NCI-H2196 treated with DMSO at 0.1 percent for 48 hours (cell line): ENCODE results near the gene SLC10A7.
"Not testable (repeated sequence)": the region's sequence is repeated elsewhere in the genome, so short reads cannot be mapped to it uniquely, and the experiment has no call there.

ENCODE experiments used
- DNase-seq: peaks from one replicate; lab custom pipeline; 2025; ENCODE audit not compliant: unreplicated experiment; lab: John Stamatoyannopoulos, UW

Gene SLC10A7

DNA sequence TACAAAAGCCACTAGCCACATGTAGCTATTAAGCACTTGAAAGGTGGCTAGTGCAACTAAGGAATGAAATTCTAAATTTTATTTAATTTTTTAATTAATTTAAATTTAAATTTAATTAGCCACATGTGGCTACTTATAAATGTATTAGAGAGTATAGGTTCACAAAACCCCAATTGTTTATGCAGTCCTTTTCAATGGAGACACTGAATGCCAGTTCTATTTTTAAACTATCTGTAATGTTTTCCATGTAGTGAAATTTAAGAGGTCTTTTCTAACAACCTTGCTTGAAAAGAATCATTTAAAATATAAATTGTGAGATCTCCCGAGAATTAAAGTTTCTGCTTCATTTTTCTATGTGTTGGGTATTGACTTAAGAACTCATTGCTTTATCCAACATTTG lies 154.4 kb downstream of the SLC10A7 start:
- no peak for DNase-seq

DNA sequence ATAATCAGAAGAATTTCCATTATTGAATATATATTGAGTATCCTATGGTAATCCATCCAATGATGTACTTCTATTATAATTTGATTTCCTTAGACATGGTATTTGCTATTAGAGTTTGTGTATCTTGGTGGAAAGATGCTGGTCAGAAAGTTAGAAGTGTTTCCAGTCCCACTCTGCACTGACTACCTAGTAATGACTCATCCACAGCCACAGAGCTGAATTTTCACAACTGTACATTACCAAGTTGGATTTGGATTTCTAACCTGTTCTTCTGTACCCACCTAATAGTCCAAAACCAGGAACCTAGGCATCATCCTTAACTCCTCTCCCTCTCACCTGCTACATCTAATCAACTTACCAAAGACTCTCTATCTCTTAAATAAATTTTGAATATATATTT lies 162.0 kb downstream of the SLC10A7 start:
- DNase-seq: no peak

DNA sequence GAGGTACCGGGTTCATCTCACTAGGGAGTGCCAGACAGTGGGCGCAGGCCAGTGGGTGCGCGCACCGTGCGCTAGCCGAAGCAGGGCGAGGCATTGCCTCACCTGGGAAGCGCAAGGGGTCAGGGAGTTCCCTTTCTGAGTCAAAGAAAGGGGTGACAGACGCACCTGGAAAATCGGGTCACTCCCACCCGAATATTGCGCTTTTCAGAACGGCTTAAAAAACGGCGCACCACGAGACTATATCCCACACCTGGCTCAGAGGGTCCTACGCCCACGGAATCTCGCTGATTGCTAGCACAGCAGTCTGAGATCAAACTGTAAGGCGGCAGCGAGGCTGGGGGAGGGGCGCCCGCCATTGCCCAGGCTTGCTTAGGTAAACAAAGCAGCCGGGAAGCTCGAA lies 171.6 kb downstream of the SLC10A7 start:
- DNase-seq: not testable (repeated sequence)

DNA sequence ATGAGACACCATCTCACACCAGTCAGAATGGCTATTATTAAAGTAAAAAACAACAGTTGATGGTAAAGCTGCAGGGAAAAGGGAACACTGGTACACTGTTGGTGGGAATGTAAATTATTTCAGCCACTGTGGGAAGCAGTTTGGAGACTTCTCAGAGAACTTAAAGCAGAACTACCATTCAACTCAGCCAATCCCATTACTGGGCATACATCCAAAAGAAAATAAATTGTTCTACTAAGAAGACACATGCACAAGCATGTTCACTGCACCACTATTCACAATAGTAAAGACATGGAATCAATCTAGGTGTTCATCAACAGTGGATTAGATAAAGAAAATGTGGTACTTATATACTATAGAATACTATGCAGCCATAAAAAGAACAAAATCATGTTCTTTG lies 172.4 kb downstream of the SLC10A7 start:
- DNase-seq: no peak

DNA sequence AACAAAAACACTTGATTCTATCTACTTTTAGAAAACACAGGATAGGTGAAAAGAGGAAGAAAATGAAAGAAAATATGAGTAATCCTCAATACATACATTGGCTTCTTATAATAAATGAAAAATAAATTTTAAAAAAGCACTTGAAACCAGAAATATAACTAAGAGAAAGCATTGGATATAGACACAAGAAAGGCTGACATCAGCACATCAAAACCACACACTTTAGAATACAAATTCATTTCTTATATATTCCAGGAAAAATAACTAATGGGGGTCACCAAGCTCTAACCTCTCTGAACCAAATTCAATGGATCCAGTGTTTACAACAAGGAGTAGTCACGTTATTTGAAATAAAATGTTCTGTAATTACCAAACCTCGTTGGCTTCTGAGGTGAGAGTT lies 173.9 kb downstream of the SLC10A7 start:
- DNase-seq: no peak

DNA sequence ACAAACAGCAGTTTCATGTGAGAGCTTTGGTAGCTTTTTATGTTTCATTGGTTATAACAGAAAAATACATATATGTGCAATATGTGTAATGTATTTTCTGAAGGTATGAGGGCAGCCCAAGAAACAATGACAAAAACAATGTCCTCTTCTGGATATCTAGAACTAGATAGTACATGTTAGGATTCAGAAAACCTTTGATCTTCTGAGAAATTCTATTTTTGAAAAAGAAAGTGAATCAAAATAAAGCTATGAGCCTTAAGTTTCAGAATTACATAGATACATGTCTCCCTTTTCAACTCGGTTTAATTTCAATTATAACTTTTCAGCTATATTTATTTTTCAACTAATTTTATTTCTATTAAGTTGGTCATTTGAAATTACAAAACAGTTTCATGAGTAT lies 175.5 kb downstream of the SLC10A7 start:
- no peak for DNase-seq

DNA sequence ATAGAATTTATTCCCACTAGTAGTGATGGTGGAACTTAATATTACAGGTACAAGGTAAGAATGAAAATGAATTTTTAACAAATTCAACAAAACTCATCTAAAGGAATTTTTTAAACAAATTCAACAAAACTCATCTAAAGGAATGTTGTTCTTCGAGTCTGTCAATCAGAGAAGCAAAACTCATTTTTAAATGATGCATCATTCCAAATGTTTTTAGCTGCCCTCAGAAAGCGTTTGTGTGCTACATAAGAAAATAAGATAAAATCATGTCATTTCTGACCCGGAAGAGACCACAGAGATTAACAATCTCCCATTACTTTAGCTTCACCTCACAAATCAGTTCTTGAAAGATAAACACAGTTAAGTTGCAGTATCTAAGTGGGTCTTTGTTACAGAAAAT lies 178.0 kb downstream of the SLC10A7 start:
- no peak for DNase-seq

DNA sequence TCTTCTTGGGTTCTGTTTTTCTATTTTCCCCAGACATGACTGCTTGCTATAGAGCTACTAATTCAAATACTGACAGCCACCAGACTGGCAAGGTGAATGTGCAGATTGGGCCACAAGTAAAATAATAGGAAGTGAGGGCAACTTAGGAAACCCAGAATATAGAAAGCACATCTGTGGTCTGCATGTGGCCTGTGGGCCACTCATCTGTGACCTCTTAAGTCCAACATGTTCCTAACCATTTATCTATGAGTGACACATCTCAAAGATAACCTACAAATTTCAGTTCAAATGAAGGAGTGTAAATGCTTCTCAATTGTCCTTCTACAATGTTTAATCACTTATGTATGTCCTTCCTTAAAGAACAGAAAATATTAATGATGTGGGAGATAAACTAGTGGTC lies 178.5 kb downstream of the SLC10A7 start:
- no peak for DNase-seq

DNA sequence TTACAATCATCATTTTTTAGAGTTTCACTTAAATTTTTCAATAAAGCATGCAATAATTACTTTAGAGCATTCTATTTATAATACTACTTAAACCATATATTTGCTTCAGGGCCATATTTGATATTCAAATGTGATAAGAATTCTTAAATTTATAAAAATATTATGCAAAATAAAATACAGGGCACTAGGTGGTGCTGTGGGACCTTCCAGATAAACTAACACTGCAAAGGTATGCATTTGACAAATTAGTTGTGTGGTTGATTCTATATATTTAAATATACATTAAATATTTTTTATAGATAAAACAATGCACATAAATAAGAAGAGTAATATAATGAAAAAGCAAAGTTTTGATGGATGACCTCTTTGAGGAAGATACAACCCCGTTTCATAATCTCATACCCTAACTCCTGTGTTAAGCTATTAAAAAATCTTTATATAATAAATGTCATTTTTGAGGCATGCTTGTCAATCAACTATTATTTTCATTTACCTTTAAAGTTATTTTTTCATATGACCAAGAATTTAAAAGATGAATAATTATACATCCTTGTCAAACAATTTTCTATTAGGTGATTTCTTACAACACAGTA lies 179.0 kb downstream of the SLC10A7 start:
- DNase-seq: no peak

DNA sequence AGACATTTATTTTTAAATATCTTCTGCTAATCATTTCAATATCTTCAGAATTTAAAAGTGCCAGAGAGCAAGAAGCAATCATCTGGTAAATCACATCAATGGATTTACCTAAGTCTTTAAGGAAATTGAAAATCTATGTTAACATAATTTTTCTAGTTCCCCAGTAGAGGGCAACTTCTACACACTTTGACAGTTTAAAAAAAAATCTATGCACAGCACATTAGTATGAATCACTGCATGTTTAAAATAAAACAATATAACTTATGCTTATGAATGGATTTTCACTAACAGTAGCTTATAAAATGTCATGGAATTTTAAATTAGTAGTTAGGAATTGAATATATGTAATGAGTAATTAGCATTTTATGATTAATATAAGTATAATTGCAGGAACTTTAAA lies 180.9 kb downstream of the SLC10A7 start:
- no peak for DNase-seq

DNA sequence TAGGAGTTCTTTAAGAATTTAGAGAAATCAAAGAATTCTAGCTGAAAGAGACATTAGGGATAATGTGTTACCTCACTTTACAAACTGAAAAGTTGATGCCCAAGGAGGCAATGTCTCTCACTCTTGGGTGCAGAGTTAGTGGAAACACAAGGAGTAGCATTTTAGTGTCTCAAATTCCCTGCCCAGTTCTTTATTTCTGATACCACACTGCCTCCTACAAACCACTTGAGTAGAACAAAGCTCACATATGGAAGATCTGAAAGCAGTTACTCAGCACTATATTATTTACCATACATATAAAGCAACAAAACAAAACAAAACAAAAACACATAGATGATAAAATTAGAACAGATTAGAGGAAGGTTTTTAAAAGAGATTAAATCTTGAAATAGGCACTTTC lies 183.2 kb downstream of the SLC10A7 start:
- no peak for DNase-seq

DNA sequence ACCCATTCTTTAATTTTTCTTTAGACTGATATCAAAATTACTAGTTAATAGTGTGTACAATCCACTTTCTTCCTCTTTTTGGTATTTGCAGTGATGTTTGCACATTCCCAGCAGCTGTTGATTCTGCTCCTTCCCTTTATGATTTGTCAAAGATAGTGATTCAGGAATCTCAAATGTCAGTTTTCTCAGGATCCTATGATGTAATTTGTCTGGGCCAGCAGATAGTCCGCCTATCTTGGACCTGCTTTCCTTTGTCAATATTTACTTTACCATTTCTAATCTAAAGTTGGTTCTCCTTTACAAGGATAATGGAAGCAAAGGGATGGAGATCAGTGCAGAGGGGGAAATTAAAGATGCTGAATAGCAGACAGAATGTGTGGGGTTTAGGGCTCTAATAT lies 185.3 kb downstream of the SLC10A7 start:
- no peak for DNase-seq

DNA sequence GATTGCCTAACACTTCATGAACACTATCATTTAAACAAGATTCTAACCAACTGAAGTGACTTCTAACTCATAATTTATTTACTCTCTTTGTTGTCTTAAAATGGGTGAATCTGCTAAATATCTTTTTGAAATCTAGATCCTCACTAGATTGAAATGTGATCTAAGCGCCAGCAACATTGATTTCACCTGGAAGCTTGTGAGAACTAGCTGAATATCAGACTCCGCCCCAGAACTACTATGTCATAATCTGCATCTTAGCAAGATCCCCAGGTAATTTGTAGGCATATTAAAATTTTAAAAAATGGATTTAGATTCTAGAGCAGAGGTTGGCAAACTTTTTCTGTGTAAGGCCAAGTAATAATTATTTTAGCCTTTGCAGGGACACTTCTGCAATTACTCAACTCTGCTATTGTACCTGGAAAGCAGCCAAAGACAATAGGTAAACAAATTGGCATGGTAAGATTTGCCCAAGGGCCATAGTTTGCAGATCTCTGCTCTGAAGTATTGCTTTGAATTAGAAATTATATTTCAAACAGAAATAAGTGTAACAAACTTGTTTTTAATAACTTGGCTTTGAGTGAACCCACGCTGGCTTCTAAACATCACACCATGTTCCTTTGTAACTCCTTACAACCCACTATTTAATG lies 185.9 kb downstream of the SLC10A7 start:
- DNase-seq: no peak

DNA sequence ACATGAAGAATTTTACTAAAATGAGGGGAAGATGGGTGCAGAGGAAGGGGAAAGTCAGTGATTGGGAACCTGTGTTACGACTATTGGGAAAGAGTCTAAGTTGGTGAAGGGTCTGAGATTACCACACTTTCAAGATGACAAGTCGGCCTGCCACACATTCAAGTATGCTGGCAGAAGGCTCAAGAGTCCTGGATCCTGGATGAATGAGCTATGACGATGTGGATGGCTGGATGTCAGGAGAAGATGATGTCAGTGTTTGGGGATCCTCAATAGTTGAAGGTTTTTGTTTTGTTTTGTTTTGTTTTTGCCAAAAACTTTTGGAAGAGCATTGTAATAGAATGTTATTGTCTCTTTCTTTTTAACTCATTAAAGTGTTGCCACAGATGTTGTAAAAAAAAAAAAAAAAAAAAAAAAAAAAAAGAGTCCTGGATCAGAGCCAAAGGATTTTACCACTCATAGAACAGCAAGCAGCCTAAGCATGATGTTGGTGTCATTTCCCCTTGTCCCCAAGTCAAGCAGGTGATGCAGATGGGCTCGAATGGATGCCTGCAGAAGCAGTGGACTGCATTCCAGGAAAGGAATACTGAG lies 186.8 kb downstream of the SLC10A7 start:
- DNase-seq: no peak

DNA sequence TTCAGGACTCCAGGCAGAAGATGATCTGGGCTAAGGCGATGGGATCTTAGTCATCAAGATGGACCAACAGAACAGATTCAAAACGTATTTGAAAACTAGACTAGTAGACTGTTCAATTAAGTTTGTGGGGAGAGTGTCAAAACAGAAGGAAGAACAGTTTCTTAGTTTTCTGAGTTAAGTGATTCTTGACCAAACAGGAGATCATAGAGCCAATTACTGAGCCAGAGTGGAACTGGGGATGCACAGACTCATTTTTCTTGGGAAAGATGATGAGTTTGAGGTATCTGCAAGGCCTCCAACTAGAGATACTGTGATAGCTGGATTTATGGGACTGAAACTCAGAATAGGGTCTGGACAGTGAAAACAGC lies 187.9 kb downstream of the SLC10A7 start:
- DNase-seq: no peak

DNA sequence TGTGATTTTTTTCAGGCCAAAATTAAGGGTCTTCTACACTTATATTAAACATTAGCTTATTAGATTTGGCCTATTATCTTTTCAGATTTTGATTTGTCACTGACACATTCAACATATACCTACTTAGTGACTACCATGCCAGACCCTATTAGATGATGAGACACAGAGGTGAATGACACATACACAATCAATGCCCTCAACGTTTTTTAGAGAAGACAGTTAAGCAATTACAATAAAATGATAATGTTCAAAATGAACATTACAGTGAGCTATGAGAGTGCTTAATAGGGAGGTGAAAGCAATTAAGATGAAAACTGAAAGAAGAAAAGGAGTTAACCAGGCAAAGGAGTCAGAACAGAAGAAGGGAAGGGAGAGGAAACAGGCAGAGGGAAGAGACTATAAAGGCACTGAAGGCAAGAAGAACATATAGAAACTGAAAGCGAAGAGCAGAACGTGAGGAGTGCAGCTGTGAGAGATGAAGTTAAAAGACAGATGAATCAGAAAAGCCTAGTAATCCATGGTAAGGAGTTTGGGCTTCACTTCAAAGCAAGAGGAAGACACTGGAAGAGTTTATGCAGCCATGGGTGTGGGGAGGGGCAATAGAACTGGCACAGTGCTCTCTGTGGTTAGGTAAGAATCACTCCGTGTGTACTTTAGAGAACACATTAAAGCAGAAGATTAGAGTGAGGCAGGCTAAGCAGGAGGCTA lies 188.4 kb downstream of the SLC10A7 start:
- DNase-seq: no peak

DNA sequence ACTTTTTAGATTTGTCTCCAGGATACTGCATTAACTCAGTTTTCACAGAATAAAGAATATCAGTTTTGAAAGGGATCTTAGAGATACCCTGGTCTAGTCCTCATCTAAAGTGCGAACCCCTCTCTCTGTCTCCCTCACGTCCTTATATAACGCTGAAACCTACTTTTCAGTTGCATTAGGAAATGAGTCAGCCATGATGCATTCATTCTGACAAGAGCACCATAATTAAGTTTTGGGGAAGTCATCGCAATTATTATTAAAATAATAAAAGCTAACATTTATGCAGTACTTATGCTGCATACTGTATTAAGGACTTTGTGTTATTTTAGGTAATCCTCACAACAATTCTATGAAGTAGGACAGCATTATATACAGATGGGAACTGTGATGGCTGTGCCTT lies 191.3 kb downstream of the SLC10A7 start:
- no peak for DNase-seq

DNA sequence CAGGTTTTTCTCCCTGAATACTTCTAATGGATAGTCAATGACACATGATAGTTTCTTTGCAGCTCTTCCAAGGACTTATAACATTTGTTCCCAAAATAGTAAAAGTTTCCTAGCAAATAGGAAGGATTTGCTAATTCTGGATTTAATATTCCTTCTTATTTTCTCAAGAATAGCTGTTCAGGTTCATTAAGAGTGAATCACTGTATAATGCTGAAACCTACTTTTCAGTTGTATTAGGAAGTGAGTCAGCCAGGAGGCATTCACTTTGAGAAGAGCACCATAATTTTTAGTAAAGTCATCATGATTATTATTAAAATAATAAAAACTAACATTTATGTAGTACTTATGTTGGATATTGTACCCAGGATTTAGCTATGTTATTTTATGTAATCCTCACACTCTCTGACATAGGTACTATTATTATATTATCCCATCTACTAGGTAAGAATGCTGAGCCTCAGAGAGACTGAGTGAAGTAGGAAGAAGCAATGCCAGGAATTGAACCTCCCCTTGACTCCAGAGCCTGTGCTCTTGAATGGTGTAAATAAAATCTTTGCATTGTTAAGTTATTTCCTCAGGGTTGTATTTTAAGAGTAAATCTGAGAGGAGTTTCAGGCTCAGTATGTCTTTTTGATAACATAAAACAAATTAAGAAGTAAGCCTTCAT lies 192.6 kb downstream of the SLC10A7 start:
- no peak for DNase-seq

DNA sequence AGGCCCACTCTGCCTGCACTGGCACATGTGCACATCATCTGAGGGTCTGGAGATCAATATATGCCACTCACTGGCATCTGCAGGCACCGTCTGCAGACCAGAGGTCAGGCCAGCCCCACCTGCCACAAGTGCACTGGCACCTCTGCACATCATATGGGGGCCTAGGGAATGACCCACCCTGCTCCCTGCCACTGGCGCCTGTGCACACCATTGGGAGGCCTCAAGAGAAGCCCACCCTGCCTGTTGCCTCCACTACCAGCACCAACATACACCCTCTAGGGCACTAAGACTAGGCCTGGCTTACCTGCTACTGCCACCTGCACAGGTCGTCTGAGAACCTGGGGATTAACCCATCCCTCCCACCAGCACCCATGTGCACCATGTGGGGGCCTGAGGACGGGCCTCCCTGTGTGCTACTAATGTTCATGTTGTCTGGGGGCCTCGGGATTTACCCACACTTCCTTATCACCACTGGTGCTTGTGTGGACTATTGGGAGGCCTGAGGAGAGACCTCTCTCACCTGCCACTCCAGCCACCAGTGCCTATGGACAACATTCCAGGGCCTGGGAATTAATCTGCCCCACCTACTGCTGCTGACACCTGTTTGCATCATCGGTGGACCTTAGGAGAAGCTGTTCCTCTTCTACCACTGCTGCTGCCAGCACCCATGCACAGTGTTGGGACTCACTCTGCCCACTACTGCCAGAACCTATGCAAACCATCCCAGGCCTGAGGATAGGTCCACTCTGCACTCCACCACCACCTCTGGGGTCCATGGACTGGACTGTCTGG lies 193.7 kb downstream of the SLC10A7 start:
- no peak for DNase-seq

DNA sequence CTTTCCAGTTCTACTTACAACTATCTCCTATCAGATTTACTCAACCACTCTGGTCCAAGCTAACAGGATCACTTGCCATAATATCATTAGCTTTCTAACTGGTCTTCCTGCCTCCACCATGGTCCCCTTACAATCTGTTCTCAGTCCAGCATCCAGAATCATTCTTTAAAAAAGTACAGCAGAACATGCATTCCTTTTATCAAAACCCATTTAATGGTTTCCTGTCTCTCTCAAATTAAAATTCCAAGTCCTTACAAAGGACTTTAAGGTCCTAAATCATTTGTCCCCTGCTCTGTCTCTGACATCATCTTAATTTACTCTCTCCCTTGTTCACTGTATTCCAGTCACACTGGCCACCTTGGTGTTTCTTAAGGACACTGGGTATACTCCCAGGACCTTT lies 202.8 kb downstream of the SLC10A7 start:
- no peak for DNase-seq

DNA sequence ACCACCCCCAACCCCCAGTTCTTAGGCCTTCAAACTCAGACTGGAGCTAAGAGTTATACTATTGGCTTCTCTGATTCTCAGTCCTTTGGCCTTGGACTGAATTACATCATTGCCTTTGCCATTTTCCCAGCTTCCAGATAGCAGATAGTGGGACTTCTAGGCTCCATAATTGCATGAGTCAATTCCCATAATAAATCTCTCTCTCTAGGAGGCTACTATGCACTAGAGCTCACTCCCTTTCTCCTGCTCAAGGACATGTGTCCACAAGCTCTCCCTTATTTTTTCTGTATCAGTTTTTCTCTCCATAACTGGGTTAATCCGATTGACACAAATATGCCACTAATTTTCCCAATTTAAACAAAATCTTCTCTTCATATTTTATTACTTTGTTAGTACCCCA lies 204.0 kb downstream of the SLC10A7 start:
- no peak for DNase-seq
